HCT116 (cell line): Measurements from ENCODE around the gene TMEM117.

Source experiments
- CTCF ChIP-seq, 3 experiments: fragments of 200-600 bp in 1 of 3; sonication (generic) in 1 of 3; IDR thresholded peaks in 2 of 3; conservative IDR thresholded peaks in 1 of 3; 2 replicates each; pipeline ENCODE4 v1.5.1; 2012 to 2017; ENCODE audit warnings: low read depth in 2 of 3, low read length in 2 of 3, antibody characterized with exemption in 1 of 3, borderline replicate concordance in 1 of 3, control low read depth in 1 of 3, mild to moderate bottlenecking in 1 of 3, mixed read lengths in 1 of 3, mixed run types in 1 of 3, moderate library complexity in 1 of 3; ENCODE audit not compliant: insufficient read depth in 1 of 3
- ELF1 ChIP-seq: IDR thresholded peaks from 2 replicates; pipeline ENCODE4 v1.6.1; 2012; ENCODE audit warnings: low read depth, borderline replicate concordance
- EZH2phosphoT487 ChIP-seq: fragments of 200-600 bp; IDR thresholded peaks from 2 replicates; pipeline ENCODE4 v1.6.1; 2018; ENCODE audit warnings: antibody characterized with exemption, borderline replicate concordance
- MAX ChIP-seq: IDR thresholded peaks from 2 replicates; pipeline ENCODE4 v1.6.1; 2012
- POLR2A ChIP-seq: IDR thresholded peaks from 2 replicates; pipeline ENCODE4 v1.7.0; 2011; ENCODE audit warnings: borderline replicate concordance; ENCODE audit not compliant: insufficient read depth, insufficient read length; ENCODE audit errors: extremely low read depth
- RAD21 ChIP-seq: IDR thresholded peaks from 2 replicates; pipeline ENCODE4 v1.6.1; 2012; ENCODE audit warnings: low read depth, mild to moderate bottlenecking

GRCh38 chr12:44054281-44054680 is 218.4 kb downstream of the TMEM117 start:
- TF ChIP-seq EZH2phosphoT487: no peak
- no peak for TF ChIP-seq ELF1
- no peak for TF ChIP-seq MAX
- no peak for TF ChIP-seq POLR2A
- no peak for TF ChIP-seq RAD21
- no peak for TF ChIP-seq CTCF (IDR thresholded peaks at IDR 0.05 in 2 of 3, conservative IDR thresholded peaks at IDR 0.05 in 1 of 3; ENCODE audit: borderline replicate concordance in 1 of 3, insufficient read depth in 1 of 3, low read depth in 2 of 3, low read length in 2 of 3)
